Embryonic facial prominence (tissue), 1 donor: ENCODE results near the gene MYD88.

Experiments used
- DNase-seq: peaks from one replicate; pipeline ENCODE4 v3.0.0-alpha.2; 2016; ENCODE audit errors: extremely low spot score

MYD88 gene

GRCh38 chr3:38112378-38112761 lies 26.1 kb upstream of the MYD88 start:
- no peak for DNase-seq

GRCh38 chr3:38114052-38114874 lies 24.2 kb upstream of the MYD88 start:
- no peak for DNase-seq

DNA sequence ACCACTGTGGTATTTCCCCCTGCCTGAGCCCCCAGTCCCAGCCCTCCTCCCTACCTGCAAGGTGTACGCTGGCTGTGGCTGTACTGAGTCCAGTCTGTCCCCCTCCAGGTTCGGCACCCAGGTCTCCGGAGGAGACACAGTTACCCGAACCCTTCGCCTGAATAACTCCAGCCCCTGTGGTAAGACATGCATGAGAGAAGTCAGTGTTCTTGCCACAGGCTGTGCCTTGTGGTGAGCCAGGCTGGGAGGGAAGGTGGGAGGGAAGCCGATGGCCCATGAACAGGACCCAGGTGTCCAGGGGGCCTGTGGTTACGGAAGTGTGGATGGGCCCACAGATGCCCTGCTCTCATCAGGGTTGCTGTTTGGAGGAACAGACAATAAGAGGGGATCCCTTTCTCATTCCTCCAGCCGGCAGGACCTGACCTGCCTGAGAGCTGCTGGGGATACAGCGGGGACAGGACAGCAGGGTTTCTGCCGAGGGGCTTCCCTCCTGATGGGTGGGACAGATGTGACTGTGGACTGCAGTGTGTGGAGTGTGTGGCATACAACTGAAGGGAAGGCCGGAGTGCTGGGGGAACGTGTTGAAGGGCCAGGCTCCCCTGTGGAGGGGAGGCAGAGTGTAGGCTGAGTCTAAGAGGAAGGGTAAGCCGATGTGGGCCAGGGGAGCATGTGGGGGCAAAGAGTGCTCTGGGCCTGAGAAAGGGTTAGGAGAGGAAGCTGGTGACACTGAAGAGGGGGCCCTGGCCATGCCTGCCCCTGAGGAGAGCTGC lies 23.4 kb upstream of the MYD88 start:
- DNase-seq, result no peak

GRCh38 chr3:38115645-38116427 lies 22.6 kb upstream of the MYD88 start:
- no peak for DNase-seq

DNA sequence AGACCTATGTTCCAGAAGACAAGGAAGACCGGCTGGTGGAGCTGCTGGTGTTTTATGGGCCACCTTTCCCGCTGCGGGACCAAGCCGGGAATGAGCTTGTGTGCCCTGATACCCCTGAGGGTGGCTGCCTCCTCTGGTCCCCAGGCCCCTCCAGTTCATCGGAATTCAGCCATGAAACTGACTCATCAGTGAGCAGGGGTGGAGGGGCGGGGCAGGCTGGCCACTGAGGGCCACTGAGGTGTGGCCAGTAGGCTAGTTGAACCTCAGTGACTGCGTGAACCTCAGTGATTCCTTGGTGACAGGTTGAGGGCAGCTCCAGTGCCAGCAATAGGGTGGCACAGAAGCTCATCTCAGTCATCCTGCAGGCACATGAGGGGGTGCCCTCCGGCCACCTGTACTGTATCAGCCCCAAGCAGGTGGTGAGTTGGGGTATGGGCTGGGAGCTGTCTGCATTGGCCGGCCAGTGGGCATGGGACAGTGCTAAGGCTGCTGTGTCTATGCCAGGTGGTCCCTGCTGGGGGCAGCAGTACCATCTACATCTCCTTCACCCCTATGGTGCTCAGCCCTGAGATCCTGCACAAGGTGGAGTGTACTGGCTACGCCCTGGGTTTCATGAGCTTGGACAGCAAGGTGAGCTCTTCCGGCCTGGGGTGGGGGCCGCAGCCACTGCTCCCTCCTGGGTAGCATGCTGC lies 21.8 kb upstream of the MYD88 start:
- DNase-seq, result no peak

- DNase-seq, result no peak
Measured at GRCh38 chr3:38117163-38117716, 21.2 kb upstream of the MYD88 start.

DNA sequence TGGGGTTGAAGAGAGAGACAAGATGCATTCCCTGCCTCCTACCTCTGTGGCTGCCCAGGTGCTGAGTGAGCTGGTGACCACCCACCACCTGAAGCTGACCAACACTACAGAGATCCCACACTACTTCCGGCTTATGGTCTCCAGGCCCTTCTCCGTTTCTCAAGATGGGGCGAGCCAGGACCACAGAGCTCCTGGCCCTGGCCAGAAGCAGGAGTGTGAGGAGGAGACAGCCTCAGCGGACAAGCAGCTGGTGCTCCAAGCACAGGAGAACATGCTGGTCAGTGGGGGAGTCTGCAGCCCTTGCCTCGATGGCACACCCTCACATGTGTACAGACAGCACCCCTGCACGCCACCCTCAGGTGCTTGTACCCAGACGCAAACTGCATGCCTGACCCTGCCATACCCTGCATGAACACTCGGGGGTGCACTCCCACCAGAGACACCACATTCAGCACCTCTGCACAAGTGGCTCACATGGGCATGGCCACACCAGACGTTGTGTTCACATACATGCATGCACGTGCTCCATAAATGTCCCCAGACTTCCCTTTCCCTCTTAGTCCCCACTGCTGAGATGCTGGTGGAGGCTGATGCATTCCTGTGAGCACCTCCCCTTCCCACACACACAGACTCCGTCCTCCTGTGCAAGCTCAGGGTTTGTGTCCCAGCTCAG lies 20.6 kb upstream of the MYD88 start:
- DNase-seq, result no peak

DNA sequence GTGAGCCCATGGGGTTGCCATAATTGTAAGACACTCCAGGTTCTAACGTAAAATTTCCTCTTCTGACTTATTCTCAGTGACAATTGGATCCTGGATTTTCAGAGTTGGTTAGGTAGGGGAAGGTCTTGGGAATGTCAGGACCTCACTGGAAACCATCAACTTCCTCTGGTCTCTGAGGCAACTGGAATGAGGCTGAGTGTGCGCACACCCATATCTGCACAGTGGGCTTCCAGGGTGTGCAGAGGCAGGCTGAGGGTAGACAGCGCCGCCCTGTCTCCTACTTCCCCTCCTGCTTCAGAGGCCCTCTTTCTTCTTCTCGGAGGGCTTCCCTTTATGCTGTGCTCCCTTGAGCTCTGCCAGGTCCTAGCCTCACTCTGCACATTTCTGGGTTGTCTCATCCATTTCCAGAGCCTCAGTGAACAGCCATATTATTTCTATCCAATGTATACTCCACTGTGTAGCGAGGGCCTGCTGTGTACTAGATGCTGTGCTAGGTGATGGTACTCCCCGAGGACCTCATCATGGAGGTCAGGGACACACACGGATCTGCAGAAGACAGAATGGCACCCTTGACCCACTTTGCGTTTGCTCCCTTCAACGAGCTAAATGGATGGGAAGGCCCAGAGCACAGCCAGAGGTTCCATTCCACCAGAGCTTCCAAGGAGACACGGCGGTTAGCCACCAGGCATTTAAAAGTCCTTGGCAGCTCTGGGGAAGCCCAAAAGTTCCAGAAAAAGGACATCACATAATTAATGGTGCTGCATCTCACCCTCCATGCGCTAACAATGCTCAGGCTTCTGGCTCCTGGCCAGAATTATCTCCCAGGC lies 19.8 kb upstream of the MYD88 start:
- DNase-seq, result no peak

- DNase-seq, result no peak
Measured at GRCh38 chr3:38119248-38119544, 19.3 kb upstream of the MYD88 start.

DNA sequence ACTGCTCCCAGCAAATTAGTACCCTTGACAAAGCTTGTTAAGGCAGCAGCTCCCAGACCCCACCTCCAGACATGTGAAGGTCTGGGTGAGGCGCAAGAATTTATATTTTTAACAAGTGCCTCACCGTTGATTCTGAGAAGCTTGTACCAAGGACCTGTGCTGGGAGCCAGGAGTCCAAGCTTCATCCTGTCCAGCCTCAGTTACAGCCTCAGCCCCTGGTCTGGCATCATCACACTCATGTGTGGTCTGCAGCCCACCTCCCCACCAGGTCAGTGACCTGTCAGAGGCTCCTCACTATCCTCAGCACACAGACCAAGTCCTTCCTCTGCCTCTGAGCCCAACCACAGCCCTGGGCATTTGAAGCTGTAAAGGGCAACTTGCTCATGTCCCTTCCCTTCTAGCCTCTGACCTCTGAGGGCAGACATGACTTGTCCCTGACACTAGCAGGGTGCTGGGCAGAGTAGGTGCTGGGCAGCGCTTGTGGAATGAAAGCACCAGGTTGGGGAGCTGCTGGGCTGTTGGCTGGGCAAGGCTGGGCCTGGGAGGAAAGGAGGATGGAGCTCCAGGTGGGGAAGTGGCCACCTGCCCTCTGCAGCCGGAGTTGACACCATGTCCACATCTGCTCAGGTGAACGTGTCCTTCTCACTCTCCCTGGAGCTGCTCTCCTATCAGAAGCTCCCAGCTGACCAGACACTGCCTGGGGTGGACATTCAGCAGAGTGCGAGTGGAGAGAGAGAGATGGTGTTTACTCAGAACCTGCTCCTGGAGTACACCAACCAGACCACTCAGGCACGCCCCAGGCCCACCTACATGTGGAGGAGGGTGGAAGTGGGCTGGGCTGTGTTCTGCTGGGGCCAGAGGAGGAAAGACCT lies 18.4 kb upstream of the MYD88 start:
- no peak for DNase-seq

DNA sequence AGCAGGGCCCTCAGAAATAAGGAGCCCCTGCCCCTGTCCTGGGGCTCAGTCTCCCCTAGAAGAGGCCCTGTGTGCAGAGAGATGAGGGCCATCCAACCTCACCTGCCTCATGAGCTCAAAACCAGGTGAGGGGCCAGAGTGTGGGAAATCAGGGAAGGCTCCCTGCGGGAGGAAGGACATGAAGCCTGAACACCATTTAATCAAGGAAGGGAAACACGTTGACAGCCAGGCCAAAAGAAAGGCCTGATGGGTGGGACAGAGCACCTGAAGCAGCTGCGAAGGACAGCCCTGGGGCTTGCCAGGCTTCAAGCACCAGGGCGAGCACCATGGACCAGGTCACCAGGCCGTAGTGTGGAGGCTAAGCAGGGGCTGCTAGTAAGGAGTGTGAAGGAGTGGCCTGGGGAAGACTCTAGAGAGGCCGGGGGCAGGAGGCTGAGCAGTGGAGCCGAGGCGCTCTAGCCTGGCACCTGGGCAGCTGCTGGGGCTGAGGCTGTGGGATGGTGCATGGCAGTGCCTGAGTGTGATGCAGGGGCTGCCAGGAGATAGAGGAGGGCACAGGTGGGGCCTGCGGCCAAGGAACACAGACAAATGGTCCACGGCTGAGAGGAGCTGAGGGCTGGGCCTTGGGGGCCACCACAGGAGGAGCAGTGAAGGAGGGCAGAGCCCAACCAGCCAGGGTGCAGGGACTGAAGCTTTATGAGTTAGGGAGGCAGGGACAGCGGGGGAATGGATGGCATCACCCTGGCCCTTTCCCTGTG lies 17.6 kb upstream of the MYD88 start:
- DNase-seq, result no peak

DNA sequence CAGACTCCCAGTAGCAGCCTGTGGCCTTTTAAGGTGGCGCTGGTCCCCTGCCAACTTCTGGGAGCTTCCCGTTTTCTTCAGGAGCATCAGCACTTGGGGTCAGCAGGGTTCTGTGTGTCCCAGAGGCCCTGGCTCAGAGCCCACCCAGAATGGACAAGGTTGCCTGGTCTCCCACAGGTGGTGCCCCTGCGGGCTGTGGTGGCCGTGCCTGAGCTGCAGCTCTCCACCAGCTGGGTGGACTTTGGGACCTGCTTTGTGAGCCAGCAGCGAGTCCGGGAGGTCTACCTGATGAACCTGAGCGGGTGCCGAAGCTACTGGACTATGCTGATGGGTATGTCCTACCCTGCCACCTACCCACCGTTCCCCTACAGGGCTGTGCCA lies 17.0 kb upstream of the MYD88 start:
- DNase-seq, result no peak

DNA sequence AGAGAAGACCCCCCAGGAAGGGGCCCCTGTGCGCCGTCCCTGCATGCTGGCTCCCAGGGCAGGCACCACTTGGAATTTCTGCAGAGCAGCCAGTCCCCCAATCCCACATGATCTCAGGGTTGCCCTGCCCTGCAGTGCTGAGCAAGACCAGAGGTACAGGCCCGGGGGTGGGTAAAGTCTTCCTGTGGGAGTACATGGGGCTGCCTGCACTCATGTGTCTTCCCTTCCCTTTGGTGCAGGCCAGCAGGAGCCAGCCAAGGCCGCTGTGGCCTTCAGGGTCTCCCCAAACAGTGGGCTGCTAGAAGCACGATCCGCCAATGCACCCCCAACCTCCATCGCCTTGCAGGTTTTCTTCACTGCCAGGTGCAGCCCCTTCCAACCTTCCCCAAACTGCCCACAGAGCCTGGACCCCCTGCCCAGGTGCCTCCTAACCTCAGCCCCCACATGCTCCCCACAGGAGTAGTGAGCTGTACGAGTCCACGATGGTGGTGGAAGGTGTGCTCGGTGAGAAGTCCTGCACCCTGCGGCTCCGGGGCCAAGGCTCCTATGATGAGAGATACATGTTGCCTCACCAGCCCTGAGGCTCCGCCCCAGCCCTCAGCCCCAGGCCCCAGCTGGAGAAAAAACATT lies 16.5 kb upstream of the MYD88 start:
- no peak for DNase-seq

DNA sequence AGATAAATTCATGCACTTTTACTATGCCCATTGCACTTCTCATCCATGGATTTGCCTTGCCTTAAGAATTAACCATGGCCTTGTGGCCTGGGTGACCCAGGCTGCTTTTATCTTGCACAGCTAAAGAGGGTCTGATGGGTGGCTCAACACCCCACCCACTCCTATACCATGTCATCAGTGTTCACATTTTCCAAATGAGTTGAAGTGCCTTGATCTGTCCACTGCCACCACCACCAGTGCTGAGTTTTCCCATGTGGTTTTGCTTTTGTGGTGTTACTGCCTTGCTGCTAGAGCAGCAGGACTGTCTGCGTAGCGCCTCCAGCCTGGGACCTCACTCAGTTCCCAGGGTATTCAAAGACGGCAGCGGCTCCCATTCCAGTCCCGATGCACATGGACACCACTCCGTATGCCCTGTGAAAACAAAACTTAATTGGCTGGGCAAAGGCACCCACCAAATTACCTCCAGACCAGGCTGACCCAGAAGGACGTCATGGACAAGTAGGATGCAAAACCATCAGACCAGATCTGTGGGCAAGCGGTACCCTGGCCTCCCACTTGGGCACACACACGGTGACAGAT lies 15.7 kb upstream of the MYD88 start:
- DNase-seq, result no peak

- DNase-seq, result no peak
Measured at GRCh38 chr3:38124324-38125122, 13.9 kb upstream of the MYD88 start.

DNA sequence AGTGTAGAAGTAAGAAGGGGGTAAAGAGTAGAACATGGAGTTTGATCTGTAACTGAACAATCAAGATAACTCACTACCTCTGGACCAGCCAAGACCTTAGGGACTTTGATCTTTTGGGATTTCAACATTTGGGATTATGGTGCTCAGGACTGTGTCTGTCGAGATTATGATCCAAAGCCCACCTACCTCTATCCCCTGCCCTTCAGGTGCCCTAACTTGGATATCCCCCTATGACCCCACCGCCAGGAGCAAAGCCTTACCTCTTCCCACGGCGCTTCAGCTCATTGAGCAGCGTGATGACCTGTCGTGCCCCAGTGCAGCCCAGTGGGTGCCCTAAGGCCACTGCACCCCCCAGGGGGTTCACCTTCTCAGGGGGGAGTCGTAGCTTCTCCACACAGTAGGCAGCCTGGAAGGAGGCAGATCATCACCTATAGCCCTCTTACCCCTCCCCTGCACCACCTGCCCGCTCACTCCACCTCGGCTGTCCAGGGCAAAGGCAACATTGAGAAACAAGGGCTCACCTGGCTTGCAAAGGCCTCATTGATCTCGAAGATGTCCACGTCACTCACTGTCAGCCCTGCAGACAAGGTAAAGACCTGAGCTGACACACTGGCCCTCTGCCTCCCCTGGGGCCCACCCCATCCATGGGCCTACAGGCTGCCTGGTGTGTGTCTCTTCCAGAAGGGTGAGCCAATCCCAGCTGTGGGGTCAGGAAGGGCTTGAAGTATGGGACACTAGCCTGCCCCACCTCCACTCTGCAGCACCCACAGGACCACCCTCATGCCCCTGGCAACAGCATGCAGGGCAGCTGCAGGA lies 12.9 kb upstream of the MYD88 start:
- DNase-seq, result no peak
